Stimulated activated CD8-positive, alpha-beta memory T cell treated with anti-CD3 and anti-CD28 coated beads, Interleukin-7, amount 100 ng/mL, for 48 hours (primary cell): Measurements from ENCODE around the gene RGS14.
"Not testable (repeated sequence)": the region's sequence is repeated elsewhere in the genome, so short reads cannot be mapped to it uniquely, and the experiment has no call there.

Experiments
- DNase-seq, 2 donors: peaks; one replicate each; pipeline ENCODE4 v3.0.0-alpha.2; 2020; ENCODE audit warnings: low read depth in 1 of 2; ENCODE audit errors: extremely low read depth in 1 of 2

RGS14 gene

GRCh38 chr5:177344891-177345290 lies 12.8 kb upstream of the RGS14 start:
- no peak for DNase-seq

- DNase-seq, result no peak
These were observed 10.9 kb upstream of the RGS14 start for GRCh38 chr5:177346820-177347219.

- DNase-seq, result no peak
These were observed 10.0 kb upstream of the RGS14 start for GRCh38 chr5:177347699-177348098.

- DNase-seq, result no peak
These were observed 8.4 kb upstream of the RGS14 start for GRCh38 chr5:177349362-177349647.

GRCh38 chr5:177349762-177350161 lies 8.0 kb upstream of the RGS14 start:
- no peak for DNase-seq

GRCh38 chr5:177350776-177351391 lies 6.8 kb upstream of the RGS14 start:
- DNase-seq, result no peak

GRCh38 chr5:177351392-177352329 lies 6.1 kb upstream of the RGS14 start, which contains the start of gene LMAN2:
LMAN2 (minus strand) TSS chr5:177351668; CDS start chr5:177351647, 21 bp downstream.
- peak; percentile 76 to 88 for DNase-seq

- DNase-seq, result no peak
These were observed 4.6 kb upstream of the RGS14 start for GRCh38 chr5:177353093-177353492.

GRCh38 chr5:177354256-177354655 lies 3.5 kb upstream of the RGS14 start:
- no peak for DNase-seq

GRCh38 chr5:177354711-177355110 lies 3.0 kb upstream of the RGS14 start:
- DNase-seq, result no peak

GRCh38 chr5:177355162-177355867 lies 2.4 kb upstream of the RGS14 start:
- DNase-seq, result no peak

- DNase-seq, result no peak
These were observed 1.9 kb upstream of the RGS14 start for GRCh38 chr5:177355868-177356168.

GRCh38 chr5:177356746-177357145 lies 978 bp upstream of the RGS14 start:
- DNase-seq, result no peak

- DNase-seq, result no peak
These were observed 622 bp upstream of the RGS14 start for GRCh38 chr5:177357146-177357458.

GRCh38 chr5:177358370-177358819 lies 671 bp downstream of the RGS14 start:
- no peak for DNase-seq

GRCh38 chr5:177359451-177359851 lies 1.7 kb downstream of the RGS14 start:
- no peak for DNase-seq

- DNase-seq, result no peak
These were observed 2.1 kb downstream of the RGS14 start for GRCh38 chr5:177359860-177360259.

- DNase-seq, result not testable (repeated sequence)
These were observed 3.0 kb downstream of the RGS14 start for GRCh38 chr5:177360740-177361139.

GRCh38 chr5:177361418-177362291 lies 3.9 kb downstream of the RGS14 start:
- DNase-seq, result no peak

GRCh38 chr5:177362292-177362609 lies 4.5 kb downstream of the RGS14 start:
- no peak for DNase-seq
